HG03457 (cell line): ENCODE data around the gene GLUD1.
"Not testable (repeated sequence)": the region's sequence is repeated elsewhere in the genome, so short reads cannot be mapped to it uniquely, and the experiment has no call there.

Experiments used
- ATAC-seq: cut with Tn5 transposase; IDR thresholded peaks from one replicate; pipeline ENCODE4 v1.9.1; 2021; ENCODE audit warnings: moderate number of reproducible peaks; ENCODE audit not compliant: unreplicated experiment

GLUD1 gene

GRCh38 chr10:87053577-87054181 is 41.0 kb downstream of the GLUD1 start:
- ATAC-seq = no peak

DNA sequence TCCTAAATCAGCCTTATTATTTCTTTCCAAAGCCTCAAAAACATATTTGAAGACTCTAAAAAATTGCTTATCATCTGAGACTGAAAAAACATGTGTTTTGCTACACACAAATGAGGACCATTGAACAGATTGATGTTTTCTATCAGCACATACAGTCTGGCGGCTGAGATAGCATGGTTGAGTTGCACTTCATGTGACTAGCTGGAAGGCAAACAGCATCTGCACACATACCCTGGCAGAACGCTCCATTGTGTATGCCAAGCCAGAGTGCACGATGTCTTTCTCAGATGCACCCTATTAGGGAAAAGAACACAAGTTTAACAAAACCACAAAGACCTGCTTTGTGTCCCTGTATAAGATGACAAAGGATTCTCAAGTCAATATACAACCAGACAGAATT is 41.5 kb downstream of the GLUD1 start:
- ATAC-seq = no peak

- no peak for ATAC-seq
Measured at GRCh38 chr10:87045434-87045938, 49.2 kb downstream of the GLUD1 start.

DNA sequence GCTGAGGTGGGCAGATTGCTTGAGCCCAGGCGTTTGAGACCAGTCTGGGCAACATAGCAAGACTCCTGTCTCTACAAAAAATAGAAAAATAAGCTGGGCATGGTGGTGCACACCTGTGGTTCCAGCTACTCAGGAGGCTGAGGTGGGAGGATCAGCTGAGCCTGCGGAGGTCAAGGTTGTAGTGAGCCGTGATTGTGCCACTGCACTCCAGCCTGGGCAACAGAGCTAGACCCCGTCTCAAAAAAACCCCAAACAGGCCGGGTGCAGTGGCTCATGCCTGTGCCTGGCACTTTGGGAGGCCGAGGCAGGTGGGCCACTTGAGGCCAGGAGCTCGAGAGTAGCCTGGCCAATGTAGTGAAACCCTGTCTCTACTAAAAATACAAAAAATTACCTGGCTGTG is 51.1 kb downstream of the GLUD1 start:
- ATAC-seq = not testable (repeated sequence)

DNA sequence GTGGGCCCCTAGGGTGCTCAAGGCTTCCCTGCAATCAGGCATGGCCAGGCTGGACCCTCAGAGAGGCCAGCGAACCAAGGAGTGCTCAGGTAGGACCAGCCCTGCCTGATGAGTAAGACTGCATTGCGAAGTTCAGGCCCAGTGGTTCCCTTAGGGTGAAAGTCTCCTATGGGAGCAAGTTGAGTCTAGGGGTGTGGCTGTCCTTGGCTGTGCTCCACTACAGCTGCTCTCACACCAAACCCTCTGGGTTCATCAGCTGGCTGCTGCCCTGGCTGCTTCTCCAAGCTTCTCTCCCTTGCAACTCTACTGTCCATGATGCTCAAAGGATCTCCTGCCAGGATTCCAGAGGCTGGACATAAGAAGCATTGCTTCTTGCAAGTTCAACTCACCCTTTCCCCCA is 55.9 kb downstream of the GLUD1 start:
- no peak for ATAC-seq

GRCh38 chr10:87038286-87038717 is 56.3 kb downstream of the GLUD1 start:
- ATAC-seq = no peak

GRCh38 chr10:87036623-87037022 is 58.0 kb downstream of the GLUD1 start:
- ATAC-seq = no peak

- no peak for ATAC-seq
Measured at GRCh38 chr10:87030912-87031635, 63.6 kb downstream of the GLUD1 start.

GRCh38 chr10:87030419-87030818 is 64.2 kb downstream of the GLUD1 start:
- not testable (repeated sequence) for ATAC-seq

- ATAC-seq = not testable (repeated sequence)
Measured at GRCh38 chr10:87026747-87027508, 67.7 kb downstream of the GLUD1 start.

- not testable (repeated sequence) for ATAC-seq
Measured at GRCh38 chr10:87025285-87025958, 69.2 kb downstream of the GLUD1 start.

DNA sequence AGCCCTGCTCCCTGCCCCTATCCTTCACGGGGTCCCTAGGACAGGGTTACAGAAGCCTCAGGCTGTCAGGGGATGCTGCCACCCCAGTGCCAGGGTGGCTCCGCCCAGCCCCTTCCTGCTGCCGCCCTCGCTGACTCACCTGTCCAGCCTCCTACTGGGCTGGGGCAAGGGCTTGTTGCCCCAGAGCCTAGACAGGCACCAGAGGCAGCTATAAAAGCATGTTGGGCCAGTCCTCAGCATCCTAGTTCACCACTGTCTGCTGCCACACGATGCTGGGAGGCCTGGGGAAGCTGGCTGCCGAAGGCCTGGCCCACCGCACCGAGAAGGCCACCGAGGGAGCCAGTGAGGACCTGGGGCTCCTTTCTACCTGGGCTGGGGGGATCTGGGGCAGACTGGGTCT is 74.6 kb downstream of the GLUD1 start, which contains the start of gene FAM25A:
FAM25A (plus strand) TSS at position 239 of the 400 bp plus-strand sequence; CDS start at position 270, 31 bp downstream.
- ATAC-seq = not testable (repeated sequence)

GRCh38 chr10:87019504-87019903 is 75.1 kb downstream of the GLUD1 start:
- ATAC-seq = not testable (repeated sequence)

DNA sequence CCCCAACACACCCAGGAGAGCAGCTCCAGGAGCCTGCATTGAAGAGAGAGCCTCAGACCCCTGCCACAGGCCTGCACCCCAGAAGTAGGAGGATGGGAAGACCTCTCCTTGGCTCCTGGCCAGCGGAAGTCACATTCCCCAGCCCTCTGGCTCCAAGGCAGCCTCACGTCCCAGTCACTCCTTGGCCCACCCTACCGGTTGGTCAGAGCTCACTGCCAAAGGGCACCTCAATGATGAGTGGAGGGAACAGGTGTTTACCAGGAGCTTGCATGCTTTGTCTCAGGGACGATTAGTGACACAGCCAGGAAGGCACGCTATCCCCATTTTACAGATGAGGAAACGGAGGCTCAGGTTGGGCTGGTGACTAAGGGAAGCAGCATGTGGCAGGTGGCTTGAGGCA is 75.6 kb downstream of the GLUD1 start:
- ATAC-seq = not testable (repeated sequence)

- not testable (repeated sequence) for ATAC-seq
Measured at GRCh38 chr10:87018127-87018526, 76.5 kb downstream of the GLUD1 start.

DNA sequence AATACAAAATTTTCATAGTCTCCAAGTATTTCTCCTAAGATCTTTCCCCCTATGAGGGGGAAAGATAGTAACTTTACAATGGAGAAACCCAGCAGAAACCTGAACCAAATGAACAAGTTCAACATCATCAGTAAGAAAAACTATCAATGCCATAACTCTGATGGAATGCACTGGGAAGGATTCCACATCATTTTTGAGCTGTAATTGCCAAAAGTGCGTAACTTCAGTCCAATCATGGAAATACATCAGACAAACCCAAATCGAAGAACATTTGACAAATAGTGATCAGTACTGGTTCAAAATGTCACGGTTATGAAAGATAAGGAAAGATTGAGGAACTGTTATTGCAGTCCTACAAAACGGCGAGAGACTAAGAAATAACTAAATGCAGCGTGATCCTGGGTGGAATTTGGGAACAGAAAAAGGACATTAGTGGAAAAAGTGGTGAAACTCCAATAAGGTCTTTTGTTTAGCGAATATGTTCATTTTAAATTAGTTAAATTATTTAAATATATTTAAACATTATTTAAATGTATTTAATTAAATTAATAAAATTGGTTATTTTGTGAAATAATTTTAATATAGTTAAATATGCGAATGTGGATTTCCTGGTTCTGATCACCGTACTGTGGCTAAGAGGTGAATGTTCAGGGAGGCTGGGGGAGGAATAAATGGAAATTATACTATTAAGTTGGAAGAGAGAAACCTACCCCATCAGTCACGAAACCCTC is 79.5 kb downstream of the GLUD1 start:
- ATAC-seq = not testable (repeated sequence)

- ATAC-seq = not testable (repeated sequence)
Measured at GRCh38 chr10:87013528-87013927, 81.1 kb downstream of the GLUD1 start.

GRCh38 chr10:87009134-87009696 is 85.4 kb downstream of the GLUD1 start:
- not testable (repeated sequence) for ATAC-seq

DNA sequence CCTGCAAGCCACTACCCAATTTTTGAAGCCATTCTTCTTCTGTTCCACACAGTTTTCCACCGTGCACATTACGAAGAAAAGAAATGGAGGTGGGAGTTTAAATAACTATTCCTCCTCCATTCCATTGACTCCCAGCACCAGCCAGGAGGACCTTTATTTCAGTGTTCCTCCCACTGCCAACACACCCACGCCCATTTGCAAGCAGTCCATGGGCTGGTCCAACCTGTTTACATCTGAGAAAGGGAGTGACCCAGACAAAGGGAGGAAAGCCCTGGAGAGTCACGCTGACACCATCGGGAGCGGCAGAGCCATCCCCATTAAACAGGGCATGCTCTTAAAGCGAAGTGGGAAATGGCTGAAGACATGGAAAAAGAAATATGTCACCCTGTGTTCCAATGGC is 86.3 kb downstream of the GLUD1 start:
- not testable (repeated sequence) for ATAC-seq

DNA sequence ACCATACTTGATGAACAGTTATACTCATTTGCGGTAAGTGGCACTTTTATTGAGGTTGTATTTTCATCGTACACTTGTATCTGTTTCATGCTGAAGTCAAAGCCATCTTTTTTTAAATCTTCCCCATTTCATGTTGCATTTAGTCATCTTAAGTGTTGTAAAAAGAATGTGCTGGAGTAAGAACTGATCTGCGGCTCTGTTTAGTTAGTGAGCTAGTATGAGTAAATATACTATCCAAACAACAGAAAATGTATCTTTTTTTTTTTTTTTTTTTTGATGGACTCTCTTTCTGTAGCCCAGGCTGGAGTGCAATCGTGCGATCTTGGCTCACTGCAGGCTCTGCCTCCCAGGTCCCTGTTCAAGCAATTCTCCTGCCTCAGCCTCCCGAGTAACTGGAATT is 87.0 kb downstream of the GLUD1 start:
- ATAC-seq = not testable (repeated sequence)
